Transverse colon (tissue), 4 donors: ENCODE data around the gene GSG1L. TPM values are rescaled to one million over a fixed set of nuclear protein-coding genes. Genes with fewer than 3 reads are reported as not detected.

ENCODE experiments used
- DNase-seq: peaks from one replicate; pipeline ENCODE4 v3.0.0-alpha.2; 2019
- H3K27ac ChIP-seq, 4 donors: fragments of 200-600 bp; sonication (generic); 2 replicates each; pipeline ENCODE4 v1.5.1; 2016 to 2018; ENCODE audit warnings: inconsistent platforms in 4 of 4
- H3K27me3 ChIP-seq: fragments of 200-600 bp; sonication (generic); 2 replicates; pipeline ENCODE4 v1.5.1; 2017; ENCODE audit warnings: inconsistent platforms
- H3K36me3 ChIP-seq, 4 donors: fragments of 200-600 bp; sonication (generic); 2 replicates each; pipeline ENCODE4 v1.5.1; 2017 to 2019; ENCODE audit warnings: inconsistent platforms in 4 of 4
- H3K4me1 ChIP-seq, 4 donors: fragments of 200-600 bp; sonication (generic); 2 replicates each; pipeline ENCODE4 v1.5.1; 2017 to 2020; ENCODE audit warnings: inconsistent platforms in 4 of 4
- H3K4me3 ChIP-seq, 4 donors: fragments of 200-600 bp; sonication (generic); 1 replicate in 1 of 4; 2 replicates in 3 of 4; pipeline versions ENCODE4 v1.5.1 to v1.6.1; 2017 to 2019; ENCODE audit warnings: inconsistent platforms in 4 of 4
- H3K9me3 ChIP-seq, 2 donors: fragments of 200-600 bp; sonication (generic); 2 replicates each; pipeline ENCODE4 v1.5.1; 2017 to 2019; ENCODE audit warnings: inconsistent platforms in 2 of 2
- CTCF ChIP-seq, 5 experiments: fragments of 200-600 bp in 3 of 5; fragments of 450-650 bp in 2 of 5; sonication (generic) in 3 of 5; IDR thresholded peaks; 1 replicate in 2 of 5; 2 replicates in 3 of 5; pipeline ENCODE4 v1.5.1; 2016 to 2017; ENCODE audit warnings: antibody characterized with exemption in 5 of 5, inconsistent platforms in 3 of 5, mild to moderate bottlenecking in 2 of 5, moderate library complexity in 1 of 5
- EP300 ChIP-seq: sonication (generic); formaldehyde crosslinking; IDR thresholded peaks from one replicate; pipeline ENCODE4 v1.6.1; 2017; ENCODE audit warnings: antibody characterized with exemption, low read depth
- POLR2A ChIP-seq: fragments of 450-650 bp; IDR thresholded peaks from one replicate; pipeline ENCODE4 v1.6.1; 2016; ENCODE audit warnings: antibody characterized with exemption, mild to moderate bottlenecking, moderate library complexity
- POLR2AphosphoS5 ChIP-seq, 3 donors: sonication (generic); formaldehyde crosslinking; IDR thresholded peaks; one replicate each; pipeline ENCODE4 v1.6.1; 2016; ENCODE audit warnings: antibody characterized with exemption in 3 of 3
- WGBS, 2 donors: methylation state at CpG; one replicate each; pipeline ENCODE4 v1.1.5; 2018; ENCODE audit warnings: low coverage in 1 of 2; 5-methylcytosine and 5-hydroxymethylcytosine counted together
- in situ Hi-C, 4 donors: fragments of 200-750 bp; cut with MboI; loops; one replicate each; pipeline versions ENCODE4 v1.15.0 to v1.15.1; 2017; ENCODE audit warnings: low sequenced_read_pairs in 3 of 4, low pct_ligation_motif_present in 1 of 4, low pct_unique_long_range_greater_than_20kb in 1 of 4
- intact Hi-C: fragments of 100-400 bp; cut with DNase I; formaldehyde crosslinking; loops from one replicate; pipeline ENCODE4 v1.15.1; 2023; ENCODE audit warnings: low total_unique reads
- total RNA-seq, 4 donors: library from RNA; depleted of rRNA; stranded (reverse); fragments of >200 nt; gene quantifications; one replicate each; pipeline ENCODE4 v1.1.0, GENCODE V29; 2016

The GSG1L gene
- total RNA-seq, 4 donors from 2014 or later: not detected

GRCh38 chr16:28101533-28101890 is 38.0 kb upstream of the GSG1L start:
- H3K4me1 ChIP-seq: no peaks in the 10 kb centered on the region
- H3K27ac ChIP-seq: no peak overlapping the region
- in situ Hi-C loops: no loop called here
- H3K4me3 ChIP-seq: no peak overlapping the region
- DNase-seq: no peak
- intact Hi-C loops: no loop called here
- TF ChIP-seq POLR2AphosphoS5 (IDR thresholded peaks at IDR 0.05) (no peak), POLR2A (no peak), EP300 (no peak), CTCF (IDR thresholded peaks at IDR 0.05) (no peak)
- H3K27me3 ChIP-seq: no peaks in the 10 kb centered on the region
- WGBS, 2 donors: 80 to 98% methylated on average over 1 to 6 of the region's 6 CpGs
- H3K36me3 ChIP-seq: peaks cover 0 to 75% (median 39%) of the 10 kb centered on the region in 4 donors
- no peaks in the 10 kb centered on the region for H3K9me3 ChIP-seq

DNA sequence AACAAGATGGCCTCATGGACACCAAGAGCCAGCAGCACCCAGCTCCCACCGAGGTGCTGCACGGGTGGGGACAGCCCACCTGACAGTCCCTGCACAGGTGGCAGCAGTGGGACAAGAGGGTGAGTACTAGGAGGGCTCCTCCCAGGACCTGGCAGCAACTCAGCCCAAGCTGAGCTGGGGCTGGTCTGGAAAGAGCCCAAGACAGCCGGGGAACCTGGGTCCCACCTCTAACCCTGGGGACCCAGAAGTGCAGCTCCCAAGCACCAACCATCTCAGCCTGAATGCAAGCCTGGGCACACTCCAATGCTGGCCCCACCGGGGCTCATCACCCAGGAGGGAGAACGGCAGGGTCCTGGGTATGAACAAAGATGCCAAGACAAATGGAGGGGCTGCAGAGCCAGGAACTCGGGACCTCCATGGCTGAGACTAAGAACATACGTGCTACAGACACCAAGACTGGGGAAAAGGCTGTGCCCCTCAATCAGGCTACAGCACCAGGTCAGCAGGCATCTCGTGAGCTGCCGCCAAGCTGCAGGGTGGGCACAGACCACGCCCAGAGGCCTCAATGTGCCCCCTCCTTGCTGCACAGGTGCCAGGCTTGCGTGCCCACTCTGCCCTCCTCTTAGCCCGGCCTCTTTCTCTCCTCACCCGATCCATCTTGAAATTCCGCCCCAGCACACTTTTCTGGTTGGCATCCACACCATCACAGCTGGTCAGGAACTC is 37.5 kb upstream of the GSG1L start:
- in situ Hi-C loops: no loop called here
- H3K4me3 ChIP-seq: no peak overlapping the region
- H3K27me3 ChIP-seq: no peaks in the 10 kb centered on the region
- H3K9me3 ChIP-seq: no peaks in the 10 kb centered on the region
- WGBS, 2 donors: 98% methylated on average over 14 of the region's 14 CpGs; no CpG with 5 or more reads in 1 of the 2 donors
- H3K4me1 ChIP-seq: no peaks in the 10 kb centered on the region
- peaks cover 0 to 73% (median 37%) of the 10 kb centered on the region in 4 donors for H3K36me3 ChIP-seq
- no peak for DNase-seq
- no peak overlapping the region for H3K27ac ChIP-seq
- intact Hi-C loops: no loop called here
- TF ChIP-seq CTCF (IDR thresholded peaks at IDR 0.05) (no peak), POLR2A (no peak), POLR2AphosphoS5 (IDR thresholded peaks at IDR 0.05) (no peak), EP300 (no peak)

DNA sequence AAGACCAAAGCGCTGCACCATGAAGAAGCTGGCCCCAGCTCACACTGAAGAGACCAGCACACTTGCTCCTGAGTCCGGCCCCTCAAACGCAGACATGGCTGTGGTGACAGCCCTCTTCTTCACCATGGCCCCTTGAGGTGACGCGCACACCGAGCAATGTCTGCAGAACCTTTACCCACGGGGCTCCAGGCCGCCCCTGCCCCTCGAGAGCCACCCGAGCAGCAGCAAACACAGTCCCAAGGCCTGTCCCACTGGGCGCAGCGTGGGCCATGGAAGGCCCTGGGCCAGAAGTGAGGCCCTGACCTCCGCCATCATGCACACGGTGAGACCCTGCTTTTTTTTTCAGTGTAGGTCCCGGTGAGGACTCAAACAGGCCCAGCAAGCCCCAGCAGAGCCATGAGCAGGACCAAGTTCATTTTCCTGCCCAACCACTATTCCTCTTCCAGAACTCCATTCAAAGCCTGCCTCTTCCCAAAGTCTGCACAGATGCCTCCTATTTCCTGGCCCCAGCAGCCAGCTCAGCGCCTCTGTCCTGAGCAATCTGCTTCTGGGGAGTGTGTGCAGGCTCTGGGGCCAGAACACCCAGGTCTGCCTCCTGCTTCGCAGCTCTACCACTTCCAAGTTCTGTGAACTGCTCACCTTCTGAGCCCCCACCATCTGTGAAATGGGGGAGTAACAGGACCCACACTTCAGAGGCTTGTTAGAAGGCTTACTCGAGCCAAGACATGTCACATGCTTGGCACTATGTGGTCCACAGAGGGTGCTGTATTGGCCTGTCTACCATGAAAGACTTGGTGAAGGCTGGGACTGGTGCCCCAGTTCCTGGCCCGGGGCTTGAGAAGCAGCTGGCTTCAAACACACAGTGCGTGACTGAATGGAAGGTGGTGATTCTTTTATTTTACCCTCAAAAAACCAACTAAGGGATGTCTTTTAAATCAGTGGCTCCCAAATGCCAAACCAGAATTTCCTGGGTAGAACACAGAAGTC is 35.7 kb upstream of the GSG1L start:
- Histone ChIP-seq H3K27me3 (no peaks in the 10 kb centered on the region), H3K4me3 (no peak overlapping the region), H3K36me3 (peaks cover 0 to 60% (median 30%) of the 10 kb centered on the region in 4 donors), H3K27ac (no peak overlapping the region), H3K4me1 (no peaks in the 10 kb centered on the region), H3K9me3 (no peaks in the 10 kb centered on the region)
- intact Hi-C loops: no loop called here
- no peak for DNase-seq
- in situ Hi-C loops: no loop called here
- no peak for TF ChIP-seq EP300
- TF ChIP-seq CTCF (IDR thresholded peaks at IDR 0.05): no peak
- no peak for TF ChIP-seq POLR2AphosphoS5 (IDR thresholded peaks at IDR 0.05)
- no peak for TF ChIP-seq POLR2A
- 95 to 100% methylated on average over 1 to 20 of the region's 20 CpGs for WGBS, 2 donors

- intact Hi-C loops (no loop called here), in situ Hi-C loops (no loop called here)
- 93% methylated on average over 3 to 21 of the region's 21 CpGs for WGBS, 2 donors
- Histone ChIP-seq H3K36me3 (peaks cover 0 to 51% (median 24%) of the 10 kb centered on the region in 4 donors), H3K27me3 (no peaks in the 10 kb centered on the region), H3K27ac (no peak overlapping the region), H3K4me1 (no peaks in the 10 kb centered on the region), H3K4me3 (no peak overlapping the region), H3K9me3 (no peaks in the 10 kb centered on the region)
- no peak for TF ChIP-seq POLR2AphosphoS5 (IDR thresholded peaks at IDR 0.05)
- no peak for TF ChIP-seq POLR2A
- TF ChIP-seq EP300: no peak
- no peak for TF ChIP-seq CTCF (IDR thresholded peaks at IDR 0.05)
- DNase-seq: no peak
These were observed 34.9 kb upstream of the GSG1L start for GRCh38 chr16:28098171-28098958.
